Stimulated activated CD4-positive, alpha-beta T cell treated with anti-CD3 and anti-CD28 coated beads, Interleukin-2, amount 100 ng/mL, for 48 hours (primary cell): ENCODE data around the gene LY6G5C.

Source experiments
- DNase-seq, 2 donors: peaks; one replicate each; pipeline ENCODE4 v3.0.0-alpha.2; 2020

The LY6G5C gene

GRCh38 chr6:31680226-31681134 lies at the start of gene LY6G5C:
Gene LY6G5C (minus strand): TSS chr6:31681067. CDS start chr6:31680373, 694 bp downstream.
- peak; percentile 57 to 64 for DNase-seq

DNA sequence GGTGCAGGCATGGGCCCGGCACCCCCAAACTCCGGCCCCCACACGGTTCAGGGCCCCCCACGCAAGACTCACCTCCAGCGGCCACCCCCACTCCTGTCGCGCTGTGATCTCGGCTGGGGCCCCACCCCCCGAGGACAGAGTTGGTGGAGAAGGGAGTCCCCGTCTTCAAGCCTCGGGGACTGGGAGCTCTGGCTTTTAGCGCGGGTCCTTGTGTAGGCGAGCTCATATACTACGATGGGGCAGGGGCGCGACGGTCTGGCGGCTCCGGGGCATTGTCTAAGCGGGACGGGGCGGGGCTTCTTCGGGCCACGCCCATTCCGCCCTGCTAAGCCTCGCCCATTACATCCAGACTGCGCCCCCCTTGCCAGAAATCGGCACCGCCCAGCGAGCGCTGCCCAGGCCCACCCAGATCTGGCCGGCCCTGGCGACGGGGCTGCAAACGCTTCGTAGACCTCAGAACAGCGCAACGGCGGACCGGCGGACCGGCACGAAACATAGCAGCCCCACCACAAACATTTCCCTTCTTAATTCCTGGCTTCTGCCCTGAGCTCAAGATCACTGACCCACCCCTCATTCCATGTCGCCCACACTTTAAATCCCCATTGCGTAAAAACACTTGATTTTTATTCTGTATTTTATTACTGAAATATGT lies 49.2 kb upstream of the LY6G5C start:
- DNase-seq: peak in 1 of 2 donors; percentile 60

DNA sequence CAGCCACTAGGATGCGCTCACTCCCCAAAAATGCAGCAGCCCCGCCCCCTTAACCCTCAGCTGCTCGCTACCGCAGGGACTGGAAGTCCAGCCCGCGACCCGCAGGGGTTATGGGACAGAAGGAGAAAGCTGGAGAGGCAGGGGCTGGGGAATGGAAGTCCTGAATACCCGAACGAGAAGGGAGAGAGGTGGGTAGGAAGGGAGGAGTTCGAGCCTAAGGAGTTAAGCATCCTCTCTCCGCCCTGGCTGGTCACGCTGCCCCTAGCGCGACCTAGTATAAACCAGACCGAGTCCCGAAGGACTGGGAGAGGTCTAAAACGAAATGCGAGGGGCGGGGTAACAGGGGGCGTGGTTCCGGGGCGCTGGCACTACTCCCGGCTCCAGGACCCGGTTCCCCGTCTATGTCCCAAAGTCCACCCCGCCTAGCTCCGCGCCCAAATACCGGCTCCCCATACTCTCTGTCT lies 48.7 kb upstream of the LY6G5C start:
- DNase-seq: peak; percentile 66 to 68

DNA sequence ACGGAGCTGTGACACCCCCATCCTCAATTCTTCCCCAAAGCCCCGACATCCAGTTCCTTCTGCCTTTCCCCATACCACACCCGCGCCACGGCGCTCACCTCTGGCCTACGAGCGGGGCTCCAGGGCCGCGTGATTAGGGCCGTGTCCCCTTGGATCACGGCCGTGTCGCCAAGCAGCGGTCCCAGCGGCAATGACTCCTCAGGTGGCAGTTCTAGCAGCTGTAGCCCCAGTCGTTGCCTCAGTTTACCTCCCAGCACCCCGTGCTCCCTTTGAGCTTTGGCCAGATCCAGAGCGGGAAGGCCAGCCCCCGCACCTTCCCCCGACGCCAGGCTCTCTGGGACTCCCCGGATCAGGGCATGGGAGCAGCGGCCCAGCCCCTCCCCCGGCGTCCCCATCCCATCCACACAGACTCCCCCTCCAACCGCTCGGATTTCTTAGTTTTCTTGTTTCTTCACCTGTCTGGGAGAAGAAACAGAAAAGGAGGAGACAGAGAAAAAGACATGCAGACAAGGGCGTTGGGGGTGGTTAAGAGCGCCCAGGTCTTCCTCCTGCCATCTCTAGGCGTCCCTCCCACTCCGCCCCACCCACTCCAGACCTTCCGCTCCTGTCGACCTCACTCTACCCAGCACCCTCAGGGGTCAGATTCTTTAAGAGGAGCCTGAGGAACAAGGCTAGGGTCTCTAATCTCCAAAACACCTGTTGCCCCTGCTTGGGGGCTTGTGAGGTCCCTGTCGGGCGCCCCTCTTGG lies 48.1 kb upstream of the LY6G5C start, which contains the start of gene DDAH2:
Gene DDAH2 (minus strand): TSS at position 533 of the 748 bp plus-strand sequence. CDS start 138 bp downstream, at position 395.
- DNase-seq: no peak

- no peak for DNase-seq
Measured at GRCh38 chr6:31727717-31728671, 47.1 kb upstream of the LY6G5C start.

GRCh38 chr6:31727034-31727716 lies 46.3 kb upstream of the LY6G5C start:
- DNase-seq: no peak

DNA sequence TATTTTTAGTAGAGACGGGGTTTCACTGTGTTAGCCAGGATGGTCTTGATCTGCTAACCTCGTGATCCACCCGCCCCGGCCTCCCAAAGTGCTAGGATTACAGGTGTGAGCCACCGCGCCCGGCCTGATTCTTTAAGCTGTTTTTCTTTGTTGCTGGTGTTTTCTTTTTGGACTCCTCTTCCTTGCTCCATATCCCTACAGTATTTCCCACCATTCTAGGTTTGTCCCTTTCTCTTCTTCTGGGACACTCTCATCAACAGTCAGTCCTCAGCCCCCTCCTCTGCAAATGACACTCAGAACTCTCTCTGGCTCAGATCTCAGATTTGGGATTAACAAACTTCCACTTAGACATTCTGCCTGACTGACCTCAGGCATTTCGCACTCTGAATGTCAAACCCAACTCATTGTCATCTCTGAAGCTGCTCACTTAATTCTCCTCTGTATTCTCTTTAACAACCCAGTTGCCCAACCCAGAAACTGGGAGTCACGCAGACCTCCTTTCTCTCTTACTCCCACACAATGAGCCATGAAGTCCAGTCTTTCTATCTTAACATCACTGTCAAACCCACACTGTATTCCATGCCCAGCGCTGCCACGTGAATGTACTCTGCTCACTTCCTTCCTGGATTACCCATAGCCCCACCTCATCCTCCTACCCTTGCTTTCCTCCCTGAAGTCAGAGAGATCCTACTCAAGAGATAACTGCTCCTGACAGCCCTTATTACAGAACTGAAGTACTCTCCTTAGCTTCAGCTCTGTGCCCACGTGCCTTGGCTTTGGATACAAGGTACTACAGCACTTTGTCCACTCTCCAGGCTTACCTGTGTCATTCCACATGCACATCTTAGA lies 44.9 kb upstream of the LY6G5C start:
- DNase-seq: no peak

DNA sequence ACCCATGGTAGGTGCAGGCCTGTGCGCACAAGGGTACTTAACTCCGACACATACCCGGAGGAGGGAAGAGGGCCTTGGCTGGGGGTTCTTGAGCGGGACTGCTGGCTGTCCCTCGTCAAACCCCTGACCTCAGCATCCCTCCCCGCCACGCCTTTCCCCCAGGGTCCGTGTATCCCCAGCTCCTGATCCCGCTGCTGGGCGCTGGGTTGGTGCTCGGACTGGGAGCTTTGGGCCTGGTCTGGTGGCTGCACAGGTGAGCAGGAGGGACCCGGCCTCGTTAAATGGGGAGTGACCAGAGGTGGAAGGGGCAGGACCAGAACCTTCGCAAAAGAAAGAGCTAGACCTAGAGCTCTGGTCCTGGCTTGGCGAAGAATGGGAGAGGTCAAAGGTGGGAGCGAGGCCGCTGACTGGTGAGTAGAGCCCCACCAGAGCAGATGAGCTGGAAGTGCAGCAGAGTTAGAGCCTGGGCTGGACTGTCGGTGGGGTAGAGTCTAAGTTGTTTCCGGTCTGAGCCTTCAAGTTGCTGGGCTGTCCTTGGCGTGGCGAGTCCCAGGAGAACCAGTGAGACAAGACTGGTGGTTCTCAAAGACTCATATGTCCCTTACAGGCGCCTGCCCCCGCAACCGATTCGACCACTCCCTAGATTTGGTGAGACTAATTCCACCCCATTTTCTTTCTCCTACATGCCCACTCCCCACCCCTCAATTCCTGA lies 43.3 kb upstream of the LY6G5C start:
- no peak for DNase-seq

DNA sequence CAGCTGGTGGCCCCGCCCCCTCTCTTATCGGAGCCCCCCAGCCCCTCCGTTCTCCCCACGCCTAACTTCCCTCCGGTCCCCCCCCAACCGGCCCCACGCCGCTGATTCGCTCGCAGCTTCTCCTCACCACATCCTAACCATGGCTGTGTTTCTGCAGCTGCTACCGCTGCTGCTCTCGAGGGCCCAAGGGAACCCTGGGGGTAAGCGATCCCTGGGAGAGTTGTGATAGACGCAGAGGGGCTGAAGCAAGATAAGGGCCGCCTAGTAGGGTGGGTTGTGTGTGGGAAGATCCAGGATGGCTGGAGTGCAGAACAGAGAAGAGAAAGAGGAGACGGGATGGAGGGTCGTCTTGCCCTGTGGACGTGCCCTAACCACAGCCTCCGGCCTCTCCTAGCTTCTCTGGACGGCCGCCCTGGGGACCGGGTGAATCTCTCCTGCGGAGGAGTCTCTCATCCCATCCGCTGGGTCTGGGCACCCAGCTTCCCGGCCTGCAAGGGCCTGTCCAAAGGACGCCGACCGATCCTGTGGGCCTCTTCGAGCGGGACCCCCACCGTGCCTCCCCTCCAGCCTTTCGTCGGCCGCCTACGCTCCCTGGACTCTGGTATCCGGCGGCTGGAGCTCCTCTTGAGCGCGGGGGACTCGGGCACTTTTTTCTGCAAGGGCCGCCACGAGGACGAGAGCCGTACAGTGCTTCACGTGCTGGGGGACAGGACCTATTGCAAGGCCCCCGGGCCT lies 42.5 kb upstream of the LY6G5C start, which contains the start of gene MPIG6B:
Gene MPIG6B (plus strand): TSS at position 129 of the 735 bp plus-strand sequence. CDS start 11 bp downstream, at position 140.
- no peak for DNase-seq

DNA sequence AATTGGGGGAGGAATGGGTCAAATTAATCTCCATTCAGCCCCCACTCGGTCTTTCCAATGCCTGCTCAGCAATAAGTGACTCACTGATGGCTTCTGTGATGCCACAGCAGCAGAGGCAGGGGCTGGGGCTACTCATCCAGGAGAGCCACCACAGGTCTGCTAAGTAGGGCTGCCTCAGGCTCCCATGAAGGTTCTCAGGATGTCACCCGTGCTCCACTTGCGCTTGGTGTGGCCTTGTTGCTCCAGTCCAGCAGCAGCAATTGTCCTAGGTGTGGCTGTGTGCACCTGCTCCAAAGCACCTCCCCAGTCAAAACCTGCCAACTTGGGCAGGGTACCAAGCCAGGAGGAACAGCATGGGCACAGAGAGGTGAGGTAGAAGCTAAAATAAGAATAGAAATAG lies 41.3 kb upstream of the LY6G5C start:
- DNase-seq: no peak

DNA sequence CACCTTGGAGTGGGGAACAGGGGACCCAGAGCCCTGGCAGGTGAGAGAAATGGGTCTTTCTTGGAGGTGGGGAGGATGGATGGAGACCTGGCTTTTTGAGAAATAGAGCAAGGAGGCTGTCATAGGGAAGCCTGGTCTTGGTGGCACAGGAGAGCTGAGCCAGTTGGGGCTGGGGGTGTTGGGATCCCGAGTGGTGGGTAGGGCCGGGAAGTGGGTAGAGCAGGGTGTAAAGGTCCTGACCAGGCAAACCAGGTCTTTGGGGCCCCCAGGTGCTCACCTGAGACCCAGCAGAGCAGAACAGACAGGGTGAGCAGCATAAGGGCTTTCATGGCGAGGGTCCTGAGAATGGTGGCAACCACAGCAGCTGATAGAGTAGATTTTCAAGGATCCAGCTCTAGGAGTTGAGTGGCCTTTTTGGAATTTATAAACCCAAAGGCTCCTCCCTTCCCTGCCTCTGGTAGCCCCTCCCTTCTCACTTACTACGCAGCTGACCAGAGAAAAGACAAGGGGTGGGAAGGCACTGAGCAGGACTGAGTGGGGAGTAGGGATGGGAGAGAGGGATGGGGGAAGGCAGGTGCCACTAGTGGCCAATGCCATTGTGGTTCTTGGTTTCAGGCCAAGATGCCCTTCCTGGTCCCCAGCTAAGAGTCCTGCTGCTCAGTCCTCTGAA lies 40.6 kb upstream of the LY6G5C start, which contains the start of gene LY6G6C:
Gene LY6G6C (minus strand): TSS at position 396 of the 670 bp plus-strand sequence. CDS start 67 bp downstream, at position 329.
- DNase-seq: no peak

- DNase-seq: no peak
Measured at GRCh38 chr6:31720196-31720770, 39.4 kb upstream of the LY6G5C start.

GRCh38 chr6:31719001-31719400 lies 38.1 kb upstream of the LY6G5C start:
- DNase-seq: no peak

DNA sequence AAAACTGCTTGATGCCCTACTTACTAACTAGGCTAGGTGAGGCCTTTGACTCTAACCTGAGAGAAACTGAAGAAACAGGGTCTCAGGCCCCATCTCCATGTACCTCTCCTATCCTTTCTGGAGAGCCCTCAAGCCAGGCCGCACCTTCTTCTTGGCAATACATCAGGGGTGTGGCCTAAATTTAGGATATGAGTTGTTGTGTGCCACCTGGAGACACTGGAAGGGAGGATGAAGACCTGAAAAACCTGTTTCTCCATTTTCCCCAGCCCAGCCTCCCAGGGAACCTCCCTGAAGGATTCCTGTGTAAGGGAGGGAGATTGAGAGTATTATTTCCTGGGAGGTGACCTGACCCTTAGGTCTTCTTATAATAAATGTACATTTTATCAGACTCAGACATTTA lies 37.4 kb upstream of the LY6G5C start:
- DNase-seq: no peak

GRCh38 chr6:31717499-31718222 lies 36.8 kb upstream of the LY6G5C start:
- no peak for DNase-seq

- DNase-seq: no peak
Measured at GRCh38 chr6:31715022-31715958, 34.4 kb upstream of the LY6G5C start, which contains the start of gene LY6G6D. Gene LY6G6D (plus strand): TSS chr6:31715348. CDS start chr6:31715356, 8 bp downstream.
